Endometrium (tissue), 2 donors: ENCODE measurements around the gene FAHD2A.
"Not testable (repeated sequence)": the region's sequence is repeated elsewhere in the genome, so short reads cannot be mapped to it uniquely, and the experiment has no call there.

Experiments
- FAIRE-seq: peaks from 2 replicates; lab custom pipeline; 2012; peaks lifted over from hg19 to GRCh38; lab: Jason Lieb, UNC
- donor health status: control.
- donor health status: control.

FAHD2A gene

GRCh38 chr2:95402370-95403203 is at the start of gene FAHD2A:
FAHD2A (plus strand) TSS chr2:95402708; CDS start chr2:95405559, 2,851 bp downstream.
- FAIRE-seq, result no peak

- no peak for FAIRE-seq
Measured at GRCh38 chr2:95353055-95353575, 49.4 kb upstream of the FAHD2A start.

- no peak for FAIRE-seq
Measured at GRCh38 chr2:95353613-95354468, 48.7 kb upstream of the FAHD2A start.

GRCh38 chr2:95354469-95354901 is 48.0 kb upstream of the FAHD2A start:
- FAIRE-seq, result no peak

- FAIRE-seq, result no peak
Measured at GRCh38 chr2:95354925-95355324, 47.6 kb upstream of the FAHD2A start.

- not testable (repeated sequence) for FAIRE-seq
Measured at GRCh38 chr2:95355486-95355885, 47.0 kb upstream of the FAHD2A start.

- FAIRE-seq, result no peak
Measured at GRCh38 chr2:95356821-95357700, 45.4 kb upstream of the FAHD2A start.

GRCh38 chr2:95357717-95358280 is 44.7 kb upstream of the FAHD2A start:
- no peak for FAIRE-seq

GRCh38 chr2:95359031-95359430 is 43.5 kb upstream of the FAHD2A start:
- FAIRE-seq, result no peak

- FAIRE-seq, result no peak
Measured at GRCh38 chr2:95359501-95359930, 43.0 kb upstream of the FAHD2A start.

GRCh38 chr2:95361216-95361980 is 41.1 kb upstream of the FAHD2A start:
- no peak for FAIRE-seq

- no peak for FAIRE-seq
Measured at GRCh38 chr2:95362486-95362885, 40.0 kb upstream of the FAHD2A start.

- FAIRE-seq, result no peak
Measured at GRCh38 chr2:95366514-95366913, 36.0 kb upstream of the FAHD2A start.

- FAIRE-seq, result no peak
Measured at GRCh38 chr2:95372216-95372829, 30.2 kb upstream of the FAHD2A start.

- FAIRE-seq, result no peak
Measured at GRCh38 chr2:95372845-95373244, 29.7 kb upstream of the FAHD2A start.

GRCh38 chr2:95374029-95374428 is 28.5 kb upstream of the FAHD2A start:
- no peak for FAIRE-seq

GRCh38 chr2:95374451-95374920 is 28.0 kb upstream of the FAHD2A start:
- FAIRE-seq, result no peak

GRCh38 chr2:95374921-95375471 is 27.5 kb upstream of the FAHD2A start:
- no peak for FAIRE-seq

GRCh38 chr2:95375532-95376150 is 26.9 kb upstream of the FAHD2A start:
- no peak for FAIRE-seq
